H9 (cell line): Measurements from ENCODE around the gene DRGX. TPM values are rescaled to one million over a fixed set of nuclear protein-coding genes. Genes with fewer than 3 reads are reported as not detected.

Source experiments
- DNase-seq: peaks from one replicate; pipeline ENCODE4 v3.0.0-alpha.2; 2017
- H2AFZ ChIP-seq: one replicate; pipeline ENCODE4 v1.6.1; 2013; ENCODE audit warnings: mild to moderate bottlenecking, low read length, control low read depth, moderate library complexity
- H2AK5ac ChIP-seq: 2 replicates; pipeline ENCODE4 v1.6.1; 2013; ENCODE audit warnings: low read length, control low read depth, mixed read lengths; ENCODE audit not compliant: insufficient read length
- H2BK120ac ChIP-seq: one replicate; pipeline ENCODE4 v1.6.1; 2013; ENCODE audit warnings: low read depth, mild to moderate bottlenecking, low read length, control low read depth, inconsistent platforms; ENCODE audit not compliant: poor library complexity, severe bottlenecking
- H2BK12ac ChIP-seq: 2 replicates; pipeline ENCODE4 v1.6.1; 2013; ENCODE audit warnings: low read length, control low read depth, mixed read lengths, low read depth; ENCODE audit not compliant: insufficient read length
- H2BK15ac ChIP-seq: 2 replicates; pipeline ENCODE4 v1.6.1; 2013; ENCODE audit warnings: low read depth, low read length, control low read depth
- H2BK20ac ChIP-seq: one replicate; pipeline ENCODE4 v1.6.1; 2013; ENCODE audit warnings: low read depth, mild to moderate bottlenecking, low read length, control low read depth, inconsistent platforms; ENCODE audit not compliant: poor library complexity, severe bottlenecking
- H2BK5ac ChIP-seq: 2 replicates; pipeline ENCODE4 v1.6.1; 2013; ENCODE audit warnings: low read length, control low read depth, mixed read lengths; ENCODE audit not compliant: insufficient read length
- H3K14ac ChIP-seq: 2 replicates; pipeline ENCODE4 v1.6.1; 2013; ENCODE audit warnings: low read length, control low read depth; ENCODE audit not compliant: insufficient read depth
- H3K18ac ChIP-seq: 2 replicates; pipeline ENCODE4 v1.6.1; 2013; ENCODE audit warnings: low read depth, mild to moderate bottlenecking, mixed read lengths, low read length, control low read depth; ENCODE audit not compliant: insufficient read length
- H3K23ac ChIP-seq: 2 replicates; pipeline ENCODE4 v1.6.1; 2013; ENCODE audit warnings: low read length, control low read depth, mixed read lengths, low read depth; ENCODE audit not compliant: insufficient read length
- H3K23me2 ChIP-seq: 2 replicates; pipeline ENCODE4 v1.6.1; 2013; ENCODE audit warnings: low read depth, mild to moderate bottlenecking, mixed read lengths, low read length, control low read depth; ENCODE audit not compliant: insufficient read length, poor library complexity, severe bottlenecking
- H3K27ac ChIP-seq: 2 replicates; pipeline ENCODE4 v1.5.1; 2013; ENCODE audit warnings: low read length, control low read depth, mixed read lengths, low read depth; ENCODE audit not compliant: insufficient read length
- H3K27me3 ChIP-seq: 2 replicates; pipeline ENCODE4 v1.6.1; 2013; ENCODE audit warnings: low read length, control low read depth, inconsistent platforms; ENCODE audit not compliant: insufficient read depth
- H3K4ac ChIP-seq: 2 replicates; pipeline ENCODE4 v1.6.1; 2013; ENCODE audit warnings: low read depth, mild to moderate bottlenecking, control low read depth, inconsistent platforms, low read length, moderate library complexity
- H3K4me1 ChIP-seq: 2 replicates; pipeline ENCODE4 v1.6.1; 2013; ENCODE audit warnings: low read length, control low read depth, inconsistent platforms; ENCODE audit not compliant: insufficient read depth
- H3K4me2 ChIP-seq: 2 replicates; pipeline ENCODE4 v1.6.1; 2013; ENCODE audit warnings: low read length, control low read depth, mixed read lengths; ENCODE audit not compliant: insufficient read length, insufficient read depth
- H3K56ac ChIP-seq: 2 replicates; pipeline ENCODE4 v1.6.1; 2013; ENCODE audit warnings: low read depth, mild to moderate bottlenecking, mixed read lengths, low read length, control low read depth; ENCODE audit not compliant: insufficient read length
- H3K79me1 ChIP-seq: 2 replicates; pipeline ENCODE4 v1.6.1; 2013; ENCODE audit warnings: low read depth, mild to moderate bottlenecking, moderate library complexity, low read length, control low read depth, inconsistent platforms; ENCODE audit not compliant: insufficient read depth, poor library complexity, severe bottlenecking
- H3K79me2 ChIP-seq: 2 replicates; pipeline ENCODE4 v1.6.1; 2013; ENCODE audit warnings: low read length, control low read depth, inconsistent platforms; ENCODE audit not compliant: insufficient read depth
- H3K9ac ChIP-seq: 2 replicates; pipeline ENCODE4 v1.6.1; 2013; ENCODE audit warnings: low read length, control low read depth, mixed read lengths; ENCODE audit not compliant: insufficient read length; ENCODE audit errors: extremely low read depth
- H3K9me3 ChIP-seq: one replicate; pipeline ENCODE4 v1.6.1; 2013; ENCODE audit warnings: low read depth, low read length, inconsistent platforms; ENCODE audit not compliant: control insufficient read depth
- H3T11ph ChIP-seq: one replicate; pipeline ENCODE4 v1.6.1; 2013; ENCODE audit warnings: mild to moderate bottlenecking, low read length, control low read depth, inconsistent platforms
- H4K20me1 ChIP-seq: one replicate; pipeline ENCODE4 v1.6.1; 2013; ENCODE audit not compliant: control insufficient read depth, insufficient read length, insufficient read depth
- H4K5ac ChIP-seq: 2 replicates; pipeline ENCODE4 v1.6.1; 2013; ENCODE audit warnings: low read depth, mild to moderate bottlenecking, mixed read lengths, low read length, control low read depth; ENCODE audit not compliant: insufficient read length
- H4K8ac ChIP-seq: replicated peaks from 2 replicates; pipeline ENCODE4 v1.6.1; 2013; ENCODE audit warnings: low read length, control low read depth, mixed read lengths, low read depth; ENCODE audit not compliant: insufficient read length
- H4K91ac ChIP-seq: 2 replicates; pipeline ENCODE4 v1.6.1; 2013; ENCODE audit warnings: low read depth, mild to moderate bottlenecking, moderate library complexity, mixed read lengths, low read length, control low read depth; ENCODE audit not compliant: insufficient read length
- H3K27ac Mint-ChIP-seq, 3 experiments: 2 replicates in 2 of 3; 3 replicates in 1 of 3; pipeline ENCODE4 v1.8.0; 2020 to 2021; ENCODE audit warnings: mixed read lengths in 3 of 3, mild to moderate bottlenecking in 1 of 3, moderate library complexity in 1 of 3
- H3K27me3 Mint-ChIP-seq: 2 replicates; pipeline ENCODE4 v1.8.0; 2021; ENCODE audit warnings: low read depth, mild to moderate bottlenecking, moderate library complexity, mixed read lengths
- H3K36me3 Mint-ChIP-seq, 3 experiments: 2 replicates in 2 of 3; 3 replicates in 1 of 3; pipeline ENCODE4 v1.8.0; 2020 to 2021; ENCODE audit warnings: low read depth in 3 of 3, mixed read lengths in 3 of 3; ENCODE audit not compliant: insufficient read depth in 1 of 3
- H3K4me1 Mint-ChIP-seq, 2 experiments: 2 replicates each; pipeline ENCODE4 v1.8.0; 2020; ENCODE audit warnings: mixed read lengths in 2 of 2
- H3K4me3 Mint-ChIP-seq, 2 experiments: 2 replicates in 1 of 2; 3 replicates in 1 of 2; pipeline ENCODE4 v1.8.0; 2020 to 2021; ENCODE audit warnings: mild to moderate bottlenecking in 2 of 2, mixed read lengths in 2 of 2, moderate library complexity in 1 of 2
- H3K9me3 Mint-ChIP-seq, 2 experiments: 2 replicates in 1 of 2; 3 replicates in 1 of 2; pipeline ENCODE4 v1.8.0; 2020; ENCODE audit warnings: mild to moderate bottlenecking in 2 of 2, mixed read lengths in 2 of 2, moderate library complexity in 1 of 2
- CTCF ChIP-seq: fragments of 200-600 bp; sonication (generic); conservative IDR thresholded peaks from 3 replicates; pipeline ENCODE4 v1.8.0; 2021; ENCODE audit warnings: antibody characterized with exemption, mild to moderate bottlenecking
- WGBS: extraction: QIAGEN DNeasy Blood & Tissue Kit; methylation state at CpG from one replicate; pipeline ENCODE4 v1.1.7; 2013; ENCODE audit warnings: missing lambda C conversion rate, low lambda C conversion rate, mixed read lengths; ENCODE audit not compliant: insufficient read length; ENCODE audit errors: extremely low coverage; 5-methylcytosine and 5-hydroxymethylcytosine counted together
- total RNA-seq: library from RNA; stranded (reverse); gene quantifications from 2 replicates; pipeline ENCODE4 v1.2.1, GENCODE V29; 2021

Gene DRGX
- total RNA-seq, 1 experiment from 2014 or later = not detected

DNA sequence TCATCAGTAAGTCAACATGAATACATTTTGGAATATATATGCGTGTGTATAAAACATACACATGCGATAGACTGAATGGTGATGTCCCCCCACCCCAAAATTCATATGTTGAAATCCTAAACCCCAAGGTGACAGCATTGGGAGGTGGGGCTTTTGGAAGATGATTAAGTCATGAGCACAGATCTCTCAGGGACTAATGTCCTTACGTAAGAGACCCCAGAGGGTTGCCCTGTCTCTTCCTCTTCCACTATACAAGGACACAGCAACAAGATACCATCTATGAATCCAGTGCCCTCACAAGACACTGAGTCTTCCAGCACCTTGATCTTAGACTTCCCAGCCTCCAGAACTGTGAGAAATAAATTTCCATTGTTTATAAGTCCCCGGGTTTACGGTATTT is 22.5 kb downstream of the DRGX start:
- Histone ChIP-seq H4K20me1 (no peaks in the 10 kb centered on the region), H3K4ac (no peak overlapping the region), H2AK5ac (no peak overlapping the region), H2BK120ac (no peak overlapping the region), H3K4me1 (no peaks in the 10 kb centered on the region), H4K5ac (no peak overlapping the region), H4K8ac (no peak overlapping the region), H3T11ph (no peak overlapping the region), H2AFZ (no peak overlapping the region), H3K9ac (no peak overlapping the region), H3K79me2 (no peaks in the 10 kb centered on the region), H3K79me1 (no peaks in the 10 kb centered on the region), H3K27ac (no peak overlapping the region), H3K4me2 (no peak overlapping the region), H3K18ac (no peak overlapping the region), H3K56ac (no peak overlapping the region), H3K9me3 (no peaks in the 10 kb centered on the region), H3K14ac (no peak overlapping the region), H2BK15ac (no peak overlapping the region), H3K27me3 (no peaks in the 10 kb centered on the region), H4K91ac (no peak overlapping the region), H2BK12ac (no peak overlapping the region), H3K23ac (no peak overlapping the region), H2BK20ac (no peak overlapping the region), H3K23me2 (no peaks in the 10 kb centered on the region), H2BK5ac (no peak overlapping the region)
- no peak for DNase-seq
- no CpG with 5 or more reads among the region's 5 CpGs for WGBS
- Mint-ChIP-seq H3K4me3 (no peak overlapping the region), H3K9me3 (no peaks in the 10 kb centered on the region), H3K27ac (no peak overlapping the region), H3K4me1 (no peaks in the 10 kb centered on the region), H3K36me3 (no peaks in the 10 kb centered on the region), H3K27me3 (peaks cover 31% of the 10 kb centered on the region)
- TF ChIP-seq CTCF = no peak
